ENCODE measurements around the gene C22orf15. TPM values are rescaled to one million over a fixed set of nuclear protein-coding genes. Genes with fewer than 3 reads are reported as not detected.

The C22orf15 gene
- total and polyA plus RNA-seq, 9 of the 15 experiments (the other 6 are each of a cell fraction or from before 2014, with no cell fraction given) = 0.07 TPM; not detected in 8

DNA sequence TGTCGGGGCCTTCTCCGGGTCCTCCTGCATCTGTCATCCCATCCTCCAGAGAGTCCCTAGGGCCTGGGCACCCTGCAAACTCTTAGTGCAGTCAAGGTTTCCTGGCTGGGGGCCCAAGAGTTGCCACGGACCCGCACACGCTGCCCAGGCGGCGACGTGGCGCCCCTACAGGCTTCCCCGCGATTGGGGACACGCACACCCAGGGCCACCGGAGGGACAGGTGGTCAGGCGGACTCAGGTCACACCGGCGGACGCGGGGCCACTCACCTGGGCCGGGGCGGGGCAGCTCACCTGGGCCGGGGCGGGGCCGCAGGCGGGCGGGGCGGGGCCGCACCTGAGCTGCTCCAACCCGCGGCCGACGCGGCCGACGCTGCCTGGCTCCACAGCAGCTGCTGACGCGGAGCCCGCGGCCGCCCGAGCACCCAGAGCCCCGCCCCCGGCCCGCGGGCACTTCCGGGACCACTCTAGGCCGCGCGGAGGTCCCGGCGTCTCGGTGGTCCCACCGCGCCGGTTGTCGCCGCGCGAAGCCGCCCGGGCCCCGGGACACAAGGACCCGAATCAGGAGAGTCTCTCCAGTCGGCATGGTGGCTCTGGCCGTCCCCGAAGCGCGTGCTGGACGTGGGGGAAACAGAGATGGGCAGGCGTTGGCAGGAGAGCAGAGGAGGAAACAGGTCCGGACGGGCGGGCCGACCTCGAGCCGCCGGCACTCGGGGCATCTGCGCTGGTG lies 11.9 kb upstream of the C22orf15 start, which contains the start of gene ZNF70 (continued):
- TF ChIP-seq, protein P1, sequence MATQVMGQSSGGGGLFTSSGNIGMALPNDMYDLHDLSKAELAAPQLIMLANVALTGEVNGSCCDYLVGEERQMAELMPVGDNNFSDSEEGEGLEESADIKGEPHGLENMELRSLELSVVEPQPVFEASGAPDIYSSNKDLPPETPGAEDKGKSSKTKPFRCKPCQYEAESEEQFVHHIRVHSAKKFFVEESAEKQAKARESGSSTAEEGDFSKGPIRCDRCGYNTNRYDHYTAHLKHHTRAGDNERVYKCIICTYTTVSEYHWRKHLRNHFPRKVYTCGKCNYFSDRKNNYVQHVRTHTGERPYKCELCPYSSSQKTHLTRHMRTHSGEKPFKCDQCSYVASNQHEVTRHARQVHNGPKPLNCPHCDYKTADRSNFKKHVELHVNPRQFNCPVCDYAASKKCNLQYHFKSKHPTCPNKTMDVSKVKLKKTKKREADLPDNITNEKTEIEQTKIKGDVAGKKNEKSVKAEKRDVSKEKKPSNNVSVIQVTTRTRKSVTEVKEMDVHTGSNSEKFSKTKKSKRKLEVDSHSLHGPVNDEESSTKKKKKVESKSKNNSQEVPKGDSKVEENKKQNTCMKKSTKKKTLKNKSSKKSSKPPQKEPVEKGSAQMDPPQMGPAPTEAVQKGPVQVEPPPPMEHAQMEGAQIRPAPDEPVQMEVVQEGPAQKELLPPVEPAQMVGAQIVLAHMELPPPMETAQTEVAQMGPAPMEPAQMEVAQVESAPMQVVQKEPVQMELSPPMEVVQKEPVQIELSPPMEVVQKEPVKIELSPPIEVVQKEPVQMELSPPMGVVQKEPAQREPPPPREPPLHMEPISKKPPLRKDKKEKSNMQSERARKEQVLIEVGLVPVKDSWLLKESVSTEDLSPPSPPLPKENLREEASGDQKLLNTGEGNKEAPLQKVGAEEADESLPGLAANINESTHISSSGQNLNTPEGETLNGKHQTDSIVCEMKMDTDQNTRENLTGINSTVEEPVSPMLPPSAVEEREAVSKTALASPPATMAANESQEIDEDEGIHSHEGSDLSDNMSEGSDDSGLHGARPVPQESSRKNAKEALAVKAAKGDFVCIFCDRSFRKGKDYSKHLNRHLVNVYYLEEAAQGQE (IDR thresholded peaks at IDR 0.05; ENCODE audit: borderline replicate concordance) = peak; percentile 70
- TF ChIP-seq, protein P1 (CRISPR knock-in tag; IDR thresholded peaks at IDR 0.05; ENCODE audit: low read depth) = no peak
- TF ChIP-seq ATF1 (CRISPR knock-in tag; IDR thresholded peaks at IDR 0.05) (no peak), ATF1 (tag; IDR thresholded peaks at IDR 0.05) (peak; percentile 4; the same call in 1 of the 2 replicates), ZEB2 (IDR thresholded peaks at IDR 0.05) (peak; percentile 57; the same call in 1 of the 2 replicates), SP2 (IDR thresholded peaks at IDR 0.05; ENCODE audit: extremely low read depth, low read depth, low read length, poor library complexity, severe bottlenecking) (peak; percentile 88), POLR2A (conservative IDR thresholded peaks at IDR 0.05) (peak; percentile 83), POLR2AphosphoS5 (IDR thresholded peaks at IDR 0.05; ENCODE audit: control insufficient read depth, insufficient read depth, low read depth, low read length) (peak; percentile 60; the same call in 1 of the 2 replicates)
- TF ChIP-seq, protein P2, sequence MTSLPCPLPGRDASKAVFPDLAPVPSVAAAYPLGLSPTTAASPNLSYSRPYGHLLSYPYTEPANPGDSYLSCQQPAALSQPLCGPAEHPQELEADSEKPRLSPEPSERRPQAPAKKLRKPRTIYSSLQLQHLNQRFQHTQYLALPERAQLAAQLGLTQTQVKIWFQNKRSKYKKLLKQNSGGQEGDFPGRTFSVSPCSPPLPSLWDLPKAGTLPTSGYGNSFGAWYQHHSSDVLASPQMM (CRISPR knock-in tag; IDR thresholded peaks at IDR 0.05) = no peak
- TF ChIP-seq, protein P3, sequence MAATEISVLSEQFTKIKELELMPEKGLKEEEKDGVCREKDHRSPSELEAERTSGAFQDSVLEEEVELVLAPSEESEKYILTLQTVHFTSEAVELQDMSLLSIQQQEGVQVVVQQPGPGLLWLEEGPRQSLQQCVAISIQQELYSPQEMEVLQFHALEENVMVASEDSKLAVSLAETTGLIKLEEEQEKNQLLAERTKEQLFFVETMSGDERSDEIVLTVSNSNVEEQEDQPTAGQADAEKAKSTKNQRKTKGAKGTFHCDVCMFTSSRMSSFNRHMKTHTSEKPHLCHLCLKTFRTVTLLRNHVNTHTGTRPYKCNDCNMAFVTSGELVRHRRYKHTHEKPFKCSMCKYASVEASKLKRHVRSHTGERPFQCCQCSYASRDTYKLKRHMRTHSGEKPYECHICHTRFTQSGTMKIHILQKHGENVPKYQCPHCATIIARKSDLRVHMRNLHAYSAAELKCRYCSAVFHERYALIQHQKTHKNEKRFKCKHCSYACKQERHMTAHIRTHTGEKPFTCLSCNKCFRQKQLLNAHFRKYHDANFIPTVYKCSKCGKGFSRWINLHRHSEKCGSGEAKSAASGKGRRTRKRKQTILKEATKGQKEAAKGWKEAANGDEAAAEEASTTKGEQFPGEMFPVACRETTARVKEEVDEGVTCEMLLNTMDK (IDR thresholded peaks at IDR 0.05; ENCODE audit: borderline replicate concordance, insufficient read depth, low read depth, low read length, poor library complexity, severe bottlenecking) = peak; percentile 52
- TF ChIP-seq, protein P4, sequence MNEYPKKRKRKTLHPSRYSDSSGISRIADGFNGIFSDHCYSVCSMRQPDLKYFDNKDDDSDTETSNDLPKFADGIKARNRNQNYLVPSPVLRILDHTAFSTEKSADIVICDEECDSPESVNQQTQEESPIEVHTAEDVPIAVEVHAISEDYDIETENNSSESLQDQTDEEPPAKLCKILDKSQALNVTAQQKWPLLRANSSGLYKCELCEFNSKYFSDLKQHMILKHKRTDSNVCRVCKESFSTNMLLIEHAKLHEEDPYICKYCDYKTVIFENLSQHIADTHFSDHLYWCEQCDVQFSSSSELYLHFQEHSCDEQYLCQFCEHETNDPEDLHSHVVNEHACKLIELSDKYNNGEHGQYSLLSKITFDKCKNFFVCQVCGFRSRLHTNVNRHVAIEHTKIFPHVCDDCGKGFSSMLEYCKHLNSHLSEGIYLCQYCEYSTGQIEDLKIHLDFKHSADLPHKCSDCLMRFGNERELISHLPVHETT (CRISPR knock-in tag; conservative IDR thresholded peaks at IDR 0.05 in 1 of 2, IDR thresholded peaks at IDR 0.05 in 1 of 2) = peak in 1 of 2 experiments; percentile 95; a peak in 2 of 4 replicates
